C4-2B (cell line): Measurements from ENCODE around the gene BRD4.

Experiments
- CTCF ChIP-seq: fragments of 450-650 bp; conservative IDR thresholded peaks from 2 replicates; pipeline ENCODE4 v1.5.1; 2017; ENCODE audit warnings: mild to moderate bottlenecking
- ZFX ChIP-seq: fragments of 450-650 bp; IDR thresholded peaks from 2 replicates; pipeline ENCODE4 v1.6.1; 2017

DNA sequence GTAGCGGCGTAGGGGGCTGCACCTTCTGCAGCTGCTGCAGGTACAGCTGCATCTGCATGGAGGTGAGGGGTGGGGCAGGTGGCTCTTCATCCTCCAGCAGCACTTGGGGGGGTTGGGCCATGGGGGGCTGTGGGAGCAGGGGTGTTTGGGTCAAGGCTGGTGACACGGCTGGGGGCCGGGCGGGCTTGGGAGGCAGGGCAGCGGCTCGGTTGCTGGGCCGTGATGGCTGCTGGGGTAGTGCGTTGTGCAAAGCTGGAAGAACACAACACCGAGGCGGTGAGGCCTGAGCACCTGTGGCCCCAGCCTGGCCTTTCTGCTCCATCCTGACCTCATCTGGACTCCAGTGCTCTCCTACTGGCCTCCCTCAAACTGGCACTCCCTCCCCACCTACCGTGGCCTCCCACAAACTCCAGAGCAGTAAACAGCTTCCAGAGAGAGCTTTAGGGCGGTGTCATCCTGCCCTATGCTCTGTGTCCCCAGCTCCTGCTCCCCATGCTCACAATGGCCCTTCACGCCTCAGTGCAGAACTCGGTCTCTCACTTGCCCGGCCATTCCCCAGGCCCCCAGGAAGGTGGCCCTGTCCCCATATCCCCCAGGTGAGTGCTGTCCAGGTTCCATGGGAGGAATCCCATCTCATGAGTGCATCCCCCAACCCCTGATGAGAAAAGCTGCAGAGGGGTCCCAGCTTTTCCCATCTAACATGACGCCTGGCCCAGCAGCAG lies 88.9 kb downstream of the BRD4 start:
- no peak for TF ChIP-seq CTCF
- no peak for TF ChIP-seq ZFX
